ENCODE measurements around the gene KIAA0825.

The KIAA0825 gene

GRCh38 chr5:94545870-94546625 is 72.4 kb downstream of the KIAA0825 start:
- Histone ChIP-seq H4K12ac (ENCODE audit: low read depth, low read length) (no peak overlapping the region), H3K9me3 (ENCODE audit: insufficient read depth, low read depth, low read length) (peaks cover 7% of the 10 kb centered on the region), H3K4me1 (ENCODE audit: control insufficient read depth in 1 of 2, insufficient read depth in 2 of 2, low read length in 2 of 2) (no peaks in the 10 kb centered on the region), H3K36me3 (ENCODE audit: control insufficient read depth in 1 of 2, insufficient read depth in 2 of 2, low read length in 2 of 2) (no peaks in the 10 kb centered on the region), H3K79me2 (ENCODE audit: control insufficient read depth, insufficient read depth, low read length, poor library complexity) (no peaks in the 10 kb centered on the region), H3K4me3 (ENCODE audit: low read depth, low read length) (no peak overlapping the region), H3K4ac (ENCODE audit: low read depth, low read length) (no peak overlapping the region), H2AFZ (ENCODE audit: insufficient read depth, low read length, poor library complexity) (no peak overlapping the region), H3K18ac (ENCODE audit: low read length) (no peak overlapping the region), H2BK5ac (ENCODE audit: low read depth, low read length, poor library complexity) (no peak overlapping the region), H2BK120ac (ENCODE audit: insufficient read depth, low read length, poor library complexity) (no peak overlapping the region), H4K8ac (ENCODE audit: low read depth, low read length) (no peak overlapping the region), H3K27ac (ENCODE audit: low read depth, low read length) (no peak overlapping the region), H3K23ac (ENCODE audit: low read length) (no peak overlapping the region), H3K4me2 (ENCODE audit: low read length) (no peak overlapping the region), H2AK5ac (ENCODE audit: low read length) (no peak overlapping the region), H3K14ac (ENCODE audit: low read length) (no peak overlapping the region), H3K9ac (ENCODE audit: low read length) (no peak overlapping the region), H4K91ac (ENCODE audit: low read depth, low read length) (no peak overlapping the region), H2BK12ac (ENCODE audit: low read length) (no peak overlapping the region), H3K27me3 (ENCODE audit: insufficient read depth, low read length) (no peaks in the 10 kb centered on the region), H3K79me1 (ENCODE audit: low read length) (no peaks in the 10 kb centered on the region)
- DNase-seq = no peak
- WGBS (ENCODE audit: extremely low coverage, insufficient coverage, insufficient read length) = no CpG with 5 or more reads among the region's 4 CpGs

GRCh38 chr5:94544875-94545547 is 73.4 kb downstream of the KIAA0825 start:
- H3K4ac ChIP-seq (ENCODE audit: low read depth, low read length) = no peak overlapping the region
- H2AFZ ChIP-seq (ENCODE audit: insufficient read depth, low read length, poor library complexity) = no peak overlapping the region
- no peak overlapping the region for H3K4me2 ChIP-seq (ENCODE audit: low read length)
- DNase-seq = no peak
- no peak overlapping the region for H3K14ac ChIP-seq (ENCODE audit: low read length)
- no peaks in the 10 kb centered on the region for H3K79me2 ChIP-seq (ENCODE audit: control insufficient read depth, insufficient read depth, low read length, poor library complexity)
- no peaks in the 10 kb centered on the region for H3K36me3 ChIP-seq (ENCODE audit: control insufficient read depth in 1 of 2, insufficient read depth in 2 of 2, low read length in 2 of 2)
- no peak overlapping the region for H2BK120ac ChIP-seq (ENCODE audit: insufficient read depth, low read length, poor library complexity)
- no peak overlapping the region for H2AK5ac ChIP-seq (ENCODE audit: low read length)
- no peak overlapping the region for H2BK12ac ChIP-seq (ENCODE audit: low read length)
- H3K9me3 ChIP-seq (ENCODE audit: insufficient read depth, low read depth, low read length) = peaks cover 7% of the 10 kb centered on the region
- no peak overlapping the region for H3K27ac ChIP-seq (ENCODE audit: low read depth, low read length)
- no peak overlapping the region for H3K23ac ChIP-seq (ENCODE audit: low read length)
- no peaks in the 10 kb centered on the region for H3K4me1 ChIP-seq (ENCODE audit: control insufficient read depth in 1 of 2, insufficient read depth in 2 of 2, low read length in 2 of 2)
- WGBS (ENCODE audit: extremely low coverage, insufficient coverage, insufficient read length) = no CpG with 5 or more reads among the region's 7 CpGs
- H3K18ac ChIP-seq (ENCODE audit: low read length) = no peak overlapping the region
- no peak overlapping the region for H2BK5ac ChIP-seq (ENCODE audit: low read depth, low read length, poor library complexity)
- H3K27me3 ChIP-seq (ENCODE audit: insufficient read depth, low read length) = no peaks in the 10 kb centered on the region
- no peak overlapping the region for H4K12ac ChIP-seq (ENCODE audit: low read depth, low read length)
- H3K9ac ChIP-seq (ENCODE audit: low read length) = no peak overlapping the region
- no peaks in the 10 kb centered on the region for H3K79me1 ChIP-seq (ENCODE audit: low read length)
- H4K91ac ChIP-seq (ENCODE audit: low read depth, low read length) = no peak overlapping the region
- no peak overlapping the region for H3K4me3 ChIP-seq (ENCODE audit: low read depth, low read length)
- H4K8ac ChIP-seq (ENCODE audit: low read depth, low read length) = no peak overlapping the region

GRCh38 chr5:94544031-94544650 is 74.3 kb downstream of the KIAA0825 start:
- H3K4me2 ChIP-seq (ENCODE audit: low read length) = no peak overlapping the region
- H3K23ac ChIP-seq (ENCODE audit: low read length) = no peak overlapping the region
- H2BK120ac ChIP-seq (ENCODE audit: insufficient read depth, low read length, poor library complexity) = no peak overlapping the region
- H3K18ac ChIP-seq (ENCODE audit: low read length) = no peak overlapping the region
- H3K27ac ChIP-seq (ENCODE audit: low read depth, low read length) = no peak overlapping the region
- H3K4me3 ChIP-seq (ENCODE audit: low read depth, low read length) = no peak overlapping the region
- H4K91ac ChIP-seq (ENCODE audit: low read depth, low read length) = no peak overlapping the region
- no peak overlapping the region for H3K9ac ChIP-seq (ENCODE audit: low read length)
- H4K8ac ChIP-seq (ENCODE audit: low read depth, low read length) = no peak overlapping the region
- H3K27me3 ChIP-seq (ENCODE audit: insufficient read depth, low read length) = no peaks in the 10 kb centered on the region
- H3K9me3 ChIP-seq (ENCODE audit: insufficient read depth, low read depth, low read length) = peaks cover 7% of the 10 kb centered on the region
- no peak overlapping the region for H2BK12ac ChIP-seq (ENCODE audit: low read length)
- H3K4me1 ChIP-seq (ENCODE audit: control insufficient read depth in 1 of 2, insufficient read depth in 2 of 2, low read length in 2 of 2) = no peaks in the 10 kb centered on the region
- no peak overlapping the region for H3K14ac ChIP-seq (ENCODE audit: low read length)
- H2AK5ac ChIP-seq (ENCODE audit: low read length) = no peak overlapping the region
- no peaks in the 10 kb centered on the region for H3K79me2 ChIP-seq (ENCODE audit: control insufficient read depth, insufficient read depth, low read length, poor library complexity)
- no CpG with 5 or more reads among the region's 1 CpG for WGBS (ENCODE audit: extremely low coverage, insufficient coverage, insufficient read length)
- no peaks in the 10 kb centered on the region for H3K79me1 ChIP-seq (ENCODE audit: low read length)
- no peak overlapping the region for H2AFZ ChIP-seq (ENCODE audit: insufficient read depth, low read length, poor library complexity)
- no peak overlapping the region for H3K4ac ChIP-seq (ENCODE audit: low read depth, low read length)
- H4K12ac ChIP-seq (ENCODE audit: low read depth, low read length) = no peak overlapping the region
- no peak overlapping the region for H2BK5ac ChIP-seq (ENCODE audit: low read depth, low read length, poor library complexity)
- no peaks in the 10 kb centered on the region for H3K36me3 ChIP-seq (ENCODE audit: control insufficient read depth in 1 of 2, insufficient read depth in 2 of 2, low read length in 2 of 2)
- DNase-seq = peak in 1 of 2 donors; percentile 6

DNA sequence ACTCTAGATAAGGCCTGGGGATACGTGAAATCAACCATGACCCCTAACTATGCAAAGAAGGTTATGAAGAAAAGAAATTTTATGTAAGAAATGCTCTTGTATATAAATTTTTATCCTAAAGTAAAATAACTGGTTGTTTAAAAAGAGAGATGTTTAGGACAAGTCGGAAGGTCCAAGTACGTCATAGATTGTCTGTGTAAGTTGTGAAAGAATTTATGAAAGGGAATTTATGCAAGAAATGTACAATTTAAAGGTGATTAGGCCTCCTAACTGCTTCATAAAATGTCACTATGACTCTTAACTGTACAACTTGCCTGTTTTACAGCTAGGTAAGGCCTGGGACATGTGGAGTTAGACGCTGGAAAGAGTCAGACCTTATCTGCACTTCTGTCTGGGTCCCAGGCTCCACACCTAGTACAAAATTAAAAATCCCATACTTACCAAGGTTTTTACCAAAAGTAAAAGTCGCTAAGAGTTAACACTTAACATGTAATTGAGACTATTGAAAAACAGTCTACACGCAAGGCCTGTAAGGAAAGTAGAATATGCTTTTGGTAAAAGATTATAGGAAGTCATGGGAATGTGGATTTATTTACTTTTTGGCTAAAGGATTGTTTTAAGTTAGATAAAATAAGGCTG is 77.4 kb downstream of the KIAA0825 start:
- peaks cover 8% of the 10 kb centered on the region for H3K9me3 ChIP-seq (ENCODE audit: insufficient read depth, low read depth, low read length)
- no peaks in the 10 kb centered on the region for H3K36me3 ChIP-seq (ENCODE audit: control insufficient read depth in 1 of 2, insufficient read depth in 2 of 2, low read length in 2 of 2)
- no peak overlapping the region for H3K18ac ChIP-seq (ENCODE audit: low read length)
- no peak overlapping the region for H3K14ac ChIP-seq (ENCODE audit: low read length)
- no peak overlapping the region for H2BK5ac ChIP-seq (ENCODE audit: low read depth, low read length, poor library complexity)
- no peaks in the 10 kb centered on the region for H3K27me3 ChIP-seq (ENCODE audit: insufficient read depth, low read length)
- no peak overlapping the region for H4K8ac ChIP-seq (ENCODE audit: low read depth, low read length)
- no peaks in the 10 kb centered on the region for H3K79me2 ChIP-seq (ENCODE audit: control insufficient read depth, insufficient read depth, low read length, poor library complexity)
- no peaks in the 10 kb centered on the region for H3K79me1 ChIP-seq (ENCODE audit: low read length)
- H3K4me2 ChIP-seq (ENCODE audit: low read length) = no peak overlapping the region
- H2BK120ac ChIP-seq (ENCODE audit: insufficient read depth, low read length, poor library complexity) = no peak overlapping the region
- no peak overlapping the region for H3K23ac ChIP-seq (ENCODE audit: low read length)
- WGBS (ENCODE audit: extremely low coverage, insufficient coverage, insufficient read length) = no CpG with 5 or more reads among the region's 6 CpGs
- no peak overlapping the region for H3K27ac ChIP-seq (ENCODE audit: low read depth, low read length)
- no peak for DNase-seq
- no peak overlapping the region for H4K12ac ChIP-seq (ENCODE audit: low read depth, low read length)
- H2BK12ac ChIP-seq (ENCODE audit: low read length) = no peak overlapping the region
- H3K9ac ChIP-seq (ENCODE audit: low read length) = no peak overlapping the region
- H2AFZ ChIP-seq (ENCODE audit: insufficient read depth, low read length, poor library complexity) = no peak overlapping the region
- no peak overlapping the region for H2AK5ac ChIP-seq (ENCODE audit: low read length)
- H3K4me3 ChIP-seq (ENCODE audit: low read depth, low read length) = no peak overlapping the region
- no peak overlapping the region for H3K4ac ChIP-seq (ENCODE audit: low read depth, low read length)
- no peaks in the 10 kb centered on the region for H3K4me1 ChIP-seq (ENCODE audit: control insufficient read depth in 1 of 2, insufficient read depth in 2 of 2, low read length in 2 of 2)
- no peak overlapping the region for H4K91ac ChIP-seq (ENCODE audit: low read depth, low read length)

All from trophoblast cell (in vitro differentiated cells and primary cell).